HEK293T (cell line): ENCODE data around the gene PURB.

ENCODE experiments used
- ARNT ChIP-seq: fragments of 450-650 bp; IDR thresholded peaks from 2 replicates; pipeline ENCODE4 v1.6.1; 2017; ENCODE audit warnings: mild to moderate bottlenecking
- BHLHE40 ChIP-seq: fragments of 450-650 bp; IDR thresholded peaks from 2 replicates; pipeline ENCODE4 v1.6.1; 2016; ENCODE audit warnings: mild to moderate bottlenecking, moderate library complexity, borderline replicate concordance
- FOXK2 ChIP-seq: fragments of 450-650 bp; IDR thresholded peaks from 2 replicates; pipeline ENCODE4 v1.6.1; 2016; ENCODE audit warnings: mild to moderate bottlenecking
- FOXM1 ChIP-seq: fragments of 450-650 bp; IDR thresholded peaks from 2 replicates; pipeline ENCODE4 v1.6.1; 2017; ENCODE audit warnings: mild to moderate bottlenecking, borderline replicate concordance
- NFRKB ChIP-seq: fragments of 450-650 bp; IDR thresholded peaks from 2 replicates; pipeline ENCODE4 v1.6.1; 2016; ENCODE audit warnings: mild to moderate bottlenecking, moderate library complexity
- PKNOX1 ChIP-seq: fragments of 450-650 bp; IDR thresholded peaks from 2 replicates; pipeline ENCODE4 v1.6.1; 2016
- SP1 ChIP-seq: fragments of 450-650 bp; IDR thresholded peaks from 2 replicates; pipeline ENCODE4 v1.6.1; 2017
- SUZ12 ChIP-seq: fragments of 450-650 bp; IDR thresholded peaks from 2 replicates; pipeline ENCODE4 v1.6.1; 2016; ENCODE audit warnings: mild to moderate bottlenecking
- TARDBP ChIP-seq: fragments of 450-650 bp; IDR thresholded peaks from 2 replicates; pipeline ENCODE4 v1.6.1; 2016

- no peak for TF ChIP-seq SUZ12
- TF ChIP-seq ARNT, result no peak
- no peak for TF ChIP-seq TARDBP
- no peak for TF ChIP-seq FOXK2
- TF ChIP-seq BHLHE40, result no peak
- TF ChIP-seq FOXM1, result no peak
- TF ChIP-seq PKNOX1, result no peak
- TF ChIP-seq SP1, result no peak
- no peak for TF ChIP-seq NFRKB
These were observed 36.0 kb downstream of the PURB start for GRCh38 chr7:44849259-44849884.
